ENCODE measurements around the gene DAPK2.

The DAPK2 gene

DNA sequence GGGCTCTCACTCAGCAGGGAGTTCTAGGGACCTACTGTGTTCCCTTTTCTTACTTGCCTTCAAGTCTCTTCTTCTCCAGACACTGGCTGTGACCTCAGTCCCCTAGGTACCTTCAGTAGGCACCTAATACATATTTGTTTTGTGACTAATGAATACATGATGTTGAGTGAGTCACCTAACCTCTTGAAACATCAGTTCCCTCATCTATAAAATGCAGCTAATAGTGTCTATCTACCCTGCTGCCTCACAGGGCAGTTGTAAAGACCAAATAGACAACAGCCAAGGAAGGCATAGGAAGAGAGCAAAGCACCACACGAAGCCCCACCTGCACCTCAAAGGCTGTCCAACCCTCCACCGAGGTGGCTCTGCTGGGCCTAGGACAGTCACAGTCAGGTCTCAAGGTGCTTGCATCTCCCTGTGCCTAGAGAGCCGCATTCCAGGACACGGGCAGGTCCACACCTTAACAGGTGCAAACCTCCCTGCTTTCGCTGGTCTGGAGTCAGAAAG is 29.1 kb downstream of the DAPK2 start:
- peak; percentile 34; the same call in 2 of the 3 replicates for ATAC-seq
- TF ChIP-seq ZNF8 (CRISPR knock-in tag; IDR thresholded peaks at IDR 0.05) (no peak), ESRRG (CRISPR knock-in tag; IDR thresholded peaks at IDR 0.05) (no peak), BACH2 (CRISPR knock-in tag; IDR thresholded peaks at IDR 0.05; ENCODE audit: borderline replicate concordance) (no peak), ISL1 (CRISPR knock-in tag; IDR thresholded peaks at IDR 0.05) (no peak), SNAI2 (CRISPR knock-in tag; IDR thresholded peaks at IDR 0.05) (no peak), ZC3H10 (CRISPR knock-in tag; IDR thresholded peaks at IDR 0.05) (no peak)
- TF ChIP-seq, protein P1, sequence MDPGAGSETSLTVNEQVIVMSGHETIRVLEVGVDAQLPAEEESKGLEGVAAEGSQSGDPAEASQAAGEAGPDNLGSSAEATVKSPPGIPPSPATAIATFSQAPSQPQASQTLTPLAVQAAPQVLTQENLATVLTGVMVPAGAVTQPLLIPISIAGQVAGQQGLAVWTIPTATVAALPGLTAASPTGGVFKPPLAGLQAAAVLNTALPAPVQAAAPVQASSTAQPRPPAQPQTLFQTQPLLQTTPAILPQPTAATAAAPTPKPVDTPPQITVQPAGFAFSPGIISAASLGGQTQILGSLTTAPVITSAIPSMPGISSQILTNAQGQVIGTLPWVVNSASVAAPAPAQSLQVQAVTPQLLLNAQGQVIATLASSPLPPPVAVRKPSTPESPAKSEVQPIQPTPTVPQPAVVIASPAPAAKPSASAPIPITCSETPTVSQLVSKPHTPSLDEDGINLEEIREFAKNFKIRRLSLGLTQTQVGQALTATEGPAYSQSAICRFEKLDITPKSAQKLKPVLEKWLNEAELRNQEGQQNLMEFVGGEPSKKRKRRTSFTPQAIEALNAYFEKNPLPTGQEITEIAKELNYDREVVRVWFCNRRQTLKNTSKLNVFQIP (CRISPR knock-in tag; IDR thresholded peaks at IDR 0.05; ENCODE audit: borderline replicate concordance, low read depth) = no peak
- TF ChIP-seq, protein P2, sequence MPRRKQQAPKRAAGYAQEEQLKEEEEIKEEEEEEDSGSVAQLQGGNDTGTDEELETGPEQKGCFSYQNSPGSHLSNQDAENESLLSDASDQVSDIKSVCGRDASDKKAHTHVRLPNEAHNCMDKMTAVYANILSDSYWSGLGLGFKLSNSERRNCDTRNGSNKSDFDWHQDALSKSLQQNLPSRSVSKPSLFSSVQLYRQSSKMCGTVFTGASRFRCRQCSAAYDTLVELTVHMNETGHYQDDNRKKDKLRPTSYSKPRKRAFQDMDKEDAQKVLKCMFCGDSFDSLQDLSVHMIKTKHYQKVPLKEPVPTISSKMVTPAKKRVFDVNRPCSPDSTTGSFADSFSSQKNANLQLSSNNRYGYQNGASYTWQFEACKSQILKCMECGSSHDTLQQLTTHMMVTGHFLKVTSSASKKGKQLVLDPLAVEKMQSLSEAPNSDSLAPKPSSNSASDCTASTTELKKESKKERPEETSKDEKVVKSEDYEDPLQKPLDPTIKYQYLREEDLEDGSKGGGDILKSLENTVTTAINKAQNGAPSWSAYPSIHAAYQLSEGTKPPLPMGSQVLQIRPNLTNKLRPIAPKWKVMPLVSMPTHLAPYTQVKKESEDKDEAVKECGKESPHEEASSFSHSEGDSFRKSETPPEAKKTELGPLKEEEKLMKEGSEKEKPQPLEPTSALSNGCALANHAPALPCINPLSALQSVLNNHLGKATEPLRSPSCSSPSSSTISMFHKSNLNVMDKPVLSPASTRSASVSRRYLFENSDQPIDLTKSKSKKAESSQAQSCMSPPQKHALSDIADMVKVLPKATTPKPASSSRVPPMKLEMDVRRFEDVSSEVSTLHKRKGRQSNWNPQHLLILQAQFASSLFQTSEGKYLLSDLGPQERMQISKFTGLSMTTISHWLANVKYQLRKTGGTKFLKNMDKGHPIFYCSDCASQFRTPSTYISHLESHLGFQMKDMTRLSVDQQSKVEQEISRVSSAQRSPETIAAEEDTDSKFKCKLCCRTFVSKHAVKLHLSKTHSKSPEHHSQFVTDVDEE (CRISPR knock-in tag; IDR thresholded peaks at IDR 0.05) = no peak
- TF ChIP-seq, protein P3, sequence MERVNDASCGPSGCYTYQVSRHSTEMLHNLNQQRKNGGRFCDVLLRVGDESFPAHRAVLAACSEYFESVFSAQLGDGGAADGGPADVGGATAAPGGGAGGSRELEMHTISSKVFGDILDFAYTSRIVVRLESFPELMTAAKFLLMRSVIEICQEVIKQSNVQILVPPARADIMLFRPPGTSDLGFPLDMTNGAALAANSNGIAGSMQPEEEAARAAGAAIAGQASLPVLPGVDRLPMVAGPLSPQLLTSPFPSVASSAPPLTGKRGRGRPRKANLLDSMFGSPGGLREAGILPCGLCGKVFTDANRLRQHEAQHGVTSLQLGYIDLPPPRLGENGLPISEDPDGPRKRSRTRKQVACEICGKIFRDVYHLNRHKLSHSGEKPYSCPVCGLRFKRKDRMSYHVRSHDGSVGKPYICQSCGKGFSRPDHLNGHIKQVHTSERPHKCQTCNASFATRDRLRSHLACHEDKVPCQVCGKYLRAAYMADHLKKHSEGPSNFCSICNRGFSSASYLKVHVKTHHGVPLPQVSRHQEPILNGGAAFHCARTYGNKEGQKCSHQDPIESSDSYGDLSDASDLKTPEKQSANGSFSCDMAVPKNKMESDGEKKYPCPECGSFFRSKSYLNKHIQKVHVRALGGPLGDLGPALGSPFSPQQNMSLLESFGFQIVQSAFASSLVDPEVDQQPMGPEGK (CRISPR knock-in tag; IDR thresholded peaks at IDR 0.05; ENCODE audit: borderline replicate concordance) = no peak

DNA sequence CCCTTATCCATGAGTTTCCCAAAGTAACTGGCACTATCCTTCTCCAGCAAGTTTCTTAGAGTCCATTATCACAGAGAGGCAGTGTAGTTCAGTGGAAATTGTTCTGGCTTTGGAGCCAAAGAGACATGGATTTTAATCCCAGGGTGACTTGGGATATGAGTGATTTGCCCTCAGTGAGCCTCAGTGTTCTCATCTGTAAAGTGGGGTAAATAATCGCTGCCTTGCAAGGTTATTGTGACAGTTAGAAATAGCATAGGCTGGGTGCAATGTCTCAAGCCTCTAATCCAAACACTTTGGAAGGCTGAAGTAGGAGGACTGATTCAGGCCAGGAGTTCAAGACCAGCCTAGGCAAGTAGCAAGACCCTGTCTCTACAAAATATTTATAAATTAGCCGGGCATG is 30.0 kb downstream of the DAPK2 start:
- TF ChIP-seq CSDC2 (CRISPR knock-in tag; IDR thresholded peaks at IDR 0.05) (no peak), ZFP30 (CRISPR knock-in tag; IDR thresholded peaks at IDR 0.05) (no peak), TOX (CRISPR knock-in tag; IDR thresholded peaks at IDR 0.05; ENCODE audit: borderline replicate concordance) (no peak), ESRRG (CRISPR knock-in tag; IDR thresholded peaks at IDR 0.05) (no peak), ZFP3 (CRISPR knock-in tag; IDR thresholded peaks at IDR 0.05) (no peak), SNAI2 (CRISPR knock-in tag; IDR thresholded peaks at IDR 0.05) (no peak), ZNF70 (CRISPR knock-in tag; IDR thresholded peaks at IDR 0.05) (no peak), ZNF8 (CRISPR knock-in tag; IDR thresholded peaks at IDR 0.05) (no peak), GLIS3 (CRISPR knock-in tag; IDR thresholded peaks at IDR 0.05) (no peak), PPARA (CRISPR knock-in tag; IDR thresholded peaks at IDR 0.05; ENCODE audit: borderline replicate concordance) (no peak), ZNF565 (CRISPR knock-in tag; conservative IDR thresholded peaks at IDR 0.05; ENCODE audit: low read depth) (no peak), BACH2 (CRISPR knock-in tag; IDR thresholded peaks at IDR 0.05; ENCODE audit: borderline replicate concordance) (no peak)
- TF ChIP-seq, protein P3 (CRISPR knock-in tag; IDR thresholded peaks at IDR 0.05; ENCODE audit: borderline replicate concordance) = no peak
- TF ChIP-seq, protein P2 (CRISPR knock-in tag; IDR thresholded peaks at IDR 0.05) = no peak
- TF ChIP-seq, protein P1 (CRISPR knock-in tag; IDR thresholded peaks at IDR 0.05; ENCODE audit: borderline replicate concordance, low read depth) = no peak
- TF ChIP-seq, protein P4, sequence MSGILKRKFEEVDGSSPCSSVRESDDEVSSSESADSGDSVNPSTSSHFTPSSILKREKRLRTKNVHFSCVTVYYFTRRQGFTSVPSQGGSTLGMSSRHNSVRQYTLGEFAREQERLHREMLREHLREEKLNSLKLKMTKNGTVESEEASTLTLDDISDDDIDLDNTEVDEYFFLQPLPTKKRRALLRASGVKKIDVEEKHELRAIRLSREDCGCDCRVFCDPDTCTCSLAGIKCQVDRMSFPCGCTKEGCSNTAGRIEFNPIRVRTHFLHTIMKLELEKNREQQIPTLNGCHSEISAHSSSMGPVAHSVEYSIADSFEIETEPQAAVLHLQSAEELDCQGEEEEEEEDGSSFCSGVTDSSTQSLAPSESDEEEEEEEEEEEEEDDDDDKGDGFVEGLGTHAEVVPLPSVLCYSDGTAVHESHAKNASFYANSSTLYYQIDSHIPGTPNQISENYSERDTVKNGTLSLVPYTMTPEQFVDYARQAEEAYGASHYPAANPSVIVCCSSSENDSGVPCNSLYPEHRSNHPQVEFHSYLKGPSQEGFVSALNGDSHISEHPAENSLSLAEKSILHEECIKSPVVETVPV (CRISPR knock-in tag; IDR thresholded peaks at IDR 0.05) = no peak
- ATAC-seq = no peak
